NOMO-1 (cell line): ENCODE data around the gene SLC25A13.
"Not testable (repeated sequence)": the region's sequence is repeated elsewhere in the genome, so short reads cannot be mapped to it uniquely, and the experiment has no call there.

ENCODE experiments used
- DNase-seq, 2 experiments: peaks; one replicate each; lab custom pipeline; 2025; ENCODE audit not compliant: unreplicated experiment in 2 of 2; lab: John Stamatoyannopoulos, UW

Gene SLC25A13, protein sequence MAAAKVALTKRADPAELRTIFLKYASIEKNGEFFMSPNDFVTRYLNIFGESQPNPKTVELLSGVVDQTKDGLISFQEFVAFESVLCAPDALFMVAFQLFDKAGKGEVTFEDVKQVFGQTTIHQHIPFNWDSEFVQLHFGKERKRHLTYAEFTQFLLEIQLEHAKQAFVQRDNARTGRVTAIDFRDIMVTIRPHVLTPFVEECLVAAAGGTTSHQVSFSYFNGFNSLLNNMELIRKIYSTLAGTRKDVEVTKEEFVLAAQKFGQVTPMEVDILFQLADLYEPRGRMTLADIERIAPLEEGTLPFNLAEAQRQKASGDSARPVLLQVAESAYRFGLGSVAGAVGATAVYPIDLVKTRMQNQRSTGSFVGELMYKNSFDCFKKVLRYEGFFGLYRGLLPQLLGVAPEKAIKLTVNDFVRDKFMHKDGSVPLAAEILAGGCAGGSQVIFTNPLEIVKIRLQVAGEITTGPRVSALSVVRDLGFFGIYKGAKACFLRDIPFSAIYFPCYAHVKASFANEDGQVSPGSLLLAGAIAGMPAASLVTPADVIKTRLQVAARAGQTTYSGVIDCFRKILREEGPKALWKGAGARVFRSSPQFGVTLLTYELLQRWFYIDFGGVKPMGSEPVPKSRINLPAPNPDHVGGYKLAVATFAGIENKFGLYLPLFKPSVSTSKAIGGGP

DNA sequence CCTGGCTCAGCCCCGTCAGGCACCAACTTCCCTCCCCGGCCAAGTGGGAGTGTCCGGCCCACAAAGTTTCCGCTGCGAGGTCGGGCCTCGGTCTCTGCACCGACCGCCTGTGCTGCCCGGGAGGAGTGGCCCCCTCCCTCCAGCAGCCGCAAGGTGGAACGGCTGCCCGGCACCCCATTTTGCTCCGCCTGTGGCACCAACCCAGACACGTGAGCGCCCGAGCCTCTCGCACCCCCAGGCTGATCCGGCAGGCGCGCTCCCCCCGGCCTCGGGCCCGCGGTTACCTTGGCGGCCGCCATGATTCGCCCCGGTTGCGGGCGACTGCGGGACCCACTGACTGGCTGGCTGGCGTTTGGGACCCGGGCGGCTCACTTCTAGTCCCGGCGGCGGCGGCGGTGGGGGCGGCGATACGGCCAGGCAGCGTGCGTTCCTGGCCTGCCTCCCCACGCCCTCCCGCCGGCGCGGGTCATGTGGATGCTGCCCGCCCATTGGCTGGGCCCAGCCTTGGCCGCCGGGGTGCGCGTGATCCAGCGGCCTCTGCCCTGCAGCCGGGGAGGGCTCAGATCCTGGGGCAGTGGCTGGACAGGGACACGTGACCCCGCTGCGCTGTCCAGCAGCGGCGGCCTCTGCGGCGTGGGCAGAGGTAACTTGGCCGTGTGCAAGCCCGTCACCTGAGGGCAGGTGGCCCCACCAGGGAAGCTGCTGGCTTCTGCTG lies at the start of gene SLC25A13:
TSS of gene SLC25A13 (minus strand) at position 441 of the 715 bp plus-strand sequence. CDS start at position 299, 142 bp downstream.
- DNase-seq, result peak; percentile 98 to 99

GRCh38 chr7:96365916-96366315 lies 44.0 kb upstream of the SLC25A13 start:
- DNase-seq, result not testable (repeated sequence)

DNA sequence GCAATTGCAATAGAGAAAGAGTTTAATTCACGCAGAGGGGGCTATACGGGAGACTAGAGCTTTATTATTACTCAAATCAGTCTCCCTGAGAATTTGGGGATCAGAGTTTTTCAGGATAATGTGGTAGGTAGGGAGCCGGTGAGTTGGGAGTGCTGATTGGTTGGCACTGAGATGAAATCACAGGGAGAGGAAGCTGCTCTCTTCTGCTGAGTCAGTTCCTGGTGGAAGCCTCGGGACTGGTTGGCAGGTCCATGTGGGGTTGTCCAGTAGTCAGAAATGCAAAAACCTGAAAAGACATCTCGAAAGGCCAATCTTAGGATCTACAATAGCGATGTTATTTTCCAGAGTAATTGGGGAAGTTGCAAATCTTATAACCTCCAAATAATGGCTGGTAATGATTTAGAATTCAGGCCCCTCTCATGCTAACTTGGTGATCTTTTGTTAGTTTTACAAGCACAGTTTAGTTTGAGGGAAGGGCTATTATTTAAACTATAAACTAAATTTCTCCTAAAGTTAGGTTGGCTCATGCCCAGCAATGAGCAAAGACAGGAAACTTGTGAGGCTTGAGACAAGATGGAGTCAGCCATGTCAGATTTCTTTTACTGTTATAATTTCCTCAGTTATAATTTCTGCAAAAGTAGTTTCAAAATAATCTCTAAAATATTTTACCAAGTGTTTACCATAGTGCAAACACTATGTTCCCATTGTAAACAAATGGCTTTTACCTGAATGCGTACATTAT lies 39.4 kb upstream of the SLC25A13 start:
- DNase-seq, result no peak

DNA sequence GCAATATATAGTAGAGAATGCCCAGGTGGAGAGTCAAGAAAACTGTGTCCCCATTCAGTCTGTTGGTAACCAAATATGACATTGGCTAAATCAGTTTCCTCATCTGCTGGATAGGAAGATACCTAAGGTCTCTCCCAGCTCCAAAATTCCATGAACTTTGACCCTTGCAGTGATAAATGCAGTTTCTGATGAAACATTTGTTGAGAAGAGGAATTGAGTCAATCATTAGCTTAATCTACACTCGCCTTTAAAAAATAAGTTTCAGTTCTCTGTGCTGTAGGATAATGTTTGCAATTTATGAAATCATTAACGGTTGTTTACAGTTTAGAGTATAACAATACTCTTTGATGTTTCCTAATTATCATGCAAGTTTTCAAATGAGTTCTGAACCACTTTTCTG lies 38.0 kb upstream of the SLC25A13 start:
- DNase-seq, result peak; percentile 11 to 83

DNA sequence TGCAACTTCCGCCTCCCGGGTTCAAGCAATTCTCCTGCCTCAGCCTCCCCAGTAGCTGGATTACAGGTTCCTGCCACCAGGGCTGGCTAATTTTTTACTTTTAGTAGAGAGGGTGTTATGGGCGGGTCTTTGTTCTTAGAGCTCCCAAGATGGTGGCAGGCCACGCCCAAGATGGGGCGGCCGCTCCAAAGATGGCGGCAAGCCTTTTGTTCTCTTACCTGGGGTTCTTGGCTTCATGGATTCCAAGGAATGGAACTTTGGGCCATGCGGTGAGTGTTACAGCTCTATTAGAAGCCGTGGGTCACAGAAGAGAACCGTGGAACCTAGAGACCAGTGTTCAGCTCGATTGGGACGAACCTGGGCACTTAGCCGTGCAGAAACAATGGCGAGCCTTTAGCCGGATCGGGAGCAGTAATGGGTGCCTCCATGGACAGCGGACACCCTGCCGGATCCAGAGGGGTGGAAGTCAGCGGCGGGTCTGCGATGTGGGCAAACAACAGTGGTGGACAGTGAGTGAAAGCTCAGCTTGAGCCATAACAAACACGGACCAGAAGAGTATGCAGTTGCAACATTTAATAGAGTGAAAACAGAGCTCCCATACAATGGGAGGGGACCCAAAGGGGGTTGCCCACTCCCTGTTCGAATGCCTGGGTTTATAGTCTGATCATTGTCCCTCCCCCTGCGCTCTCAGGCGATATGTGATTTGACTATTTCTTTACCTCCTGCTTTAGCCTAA lies 36.5 kb upstream of the SLC25A13 start:
- not testable (repeated sequence) for DNase-seq

DNA sequence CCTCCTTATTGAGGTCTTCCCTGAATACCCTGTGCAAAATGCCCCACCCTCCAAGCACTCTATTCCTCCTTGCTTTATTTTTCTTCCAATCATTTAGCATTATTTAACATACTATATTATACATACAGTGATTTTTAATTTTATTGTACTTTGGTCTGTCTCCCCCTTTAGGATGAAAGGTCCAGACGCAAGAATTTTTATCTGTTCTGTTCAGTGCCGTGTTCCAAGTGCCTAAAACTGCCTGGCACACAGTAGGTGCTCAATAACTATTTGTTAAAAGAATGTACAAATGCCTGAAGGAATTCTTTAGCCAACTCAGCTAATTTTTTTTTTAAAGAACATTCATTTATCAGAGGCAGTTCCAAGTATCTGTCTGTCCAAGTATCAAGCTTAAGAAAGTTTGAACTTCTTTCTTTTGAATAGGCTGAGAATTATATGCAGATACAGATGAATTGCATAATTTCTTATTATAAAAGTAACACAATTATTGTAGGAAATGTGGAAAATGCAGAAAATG lies 34.1 kb upstream of the SLC25A13 start:
- DNase-seq, result no peak

DNA sequence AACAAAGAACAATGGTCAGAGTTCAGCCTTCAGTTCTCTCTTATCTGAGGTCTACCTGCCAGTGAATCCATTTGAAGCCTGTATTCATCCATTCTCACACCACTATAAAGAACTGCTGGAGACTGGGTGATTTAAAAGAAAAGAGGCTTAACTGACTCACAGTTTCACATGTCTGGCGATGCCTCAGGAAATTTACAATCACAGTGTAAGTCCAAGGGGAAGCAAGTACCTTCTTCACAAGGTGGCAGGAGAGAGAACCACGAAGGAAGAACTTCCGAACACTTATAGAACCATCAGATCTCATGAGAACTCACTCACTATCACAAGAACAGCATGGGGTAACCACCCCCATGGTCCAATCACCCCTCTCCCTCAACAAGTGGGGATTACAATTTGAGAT lies 33.0 kb upstream of the SLC25A13 start:
- no peak for DNase-seq

DNA sequence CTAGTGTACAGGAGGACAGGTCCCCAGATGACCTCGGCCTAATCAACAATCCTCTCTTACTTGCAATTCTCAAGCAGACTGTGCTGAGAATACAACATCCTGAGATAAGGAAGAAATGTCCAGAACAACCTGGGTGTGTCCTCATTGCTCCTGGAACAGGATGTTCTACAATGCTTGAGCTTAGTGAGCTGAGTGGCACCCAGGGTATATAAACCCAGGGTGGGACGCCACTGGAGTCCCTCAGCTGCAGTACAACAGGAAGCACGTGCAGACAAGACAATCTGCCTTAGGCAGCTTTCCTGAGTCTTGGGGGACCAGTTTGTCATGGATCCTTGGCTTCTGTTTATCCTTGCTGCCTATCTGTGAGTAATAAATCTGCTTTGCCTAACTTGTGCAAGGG lies 27.7 kb upstream of the SLC25A13 start:
- no peak for DNase-seq

DNA sequence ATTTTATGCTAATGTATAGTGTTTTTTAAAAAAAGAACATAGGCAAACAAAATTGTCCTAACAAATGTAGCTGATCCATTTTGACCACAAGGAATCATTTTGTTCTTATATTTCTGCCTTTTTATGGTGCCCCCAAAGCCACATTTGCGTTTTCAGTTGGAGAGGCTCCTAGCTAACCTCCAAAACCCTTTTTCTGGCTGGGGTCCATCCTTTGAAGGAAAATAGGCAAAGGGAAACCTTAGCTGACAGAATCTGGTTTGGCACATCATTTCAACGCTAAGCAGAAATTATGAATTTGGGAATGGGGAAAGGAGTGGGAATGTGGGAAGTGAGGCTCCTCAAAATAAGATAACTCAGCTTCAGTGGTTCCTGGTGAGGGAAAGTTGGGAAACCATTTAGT lies 25.6 kb upstream of the SLC25A13 start:
- DNase-seq, result no peak

GRCh38 chr7:96346293-96346953 lies 24.5 kb upstream of the SLC25A13 start:
- no peak for DNase-seq

DNA sequence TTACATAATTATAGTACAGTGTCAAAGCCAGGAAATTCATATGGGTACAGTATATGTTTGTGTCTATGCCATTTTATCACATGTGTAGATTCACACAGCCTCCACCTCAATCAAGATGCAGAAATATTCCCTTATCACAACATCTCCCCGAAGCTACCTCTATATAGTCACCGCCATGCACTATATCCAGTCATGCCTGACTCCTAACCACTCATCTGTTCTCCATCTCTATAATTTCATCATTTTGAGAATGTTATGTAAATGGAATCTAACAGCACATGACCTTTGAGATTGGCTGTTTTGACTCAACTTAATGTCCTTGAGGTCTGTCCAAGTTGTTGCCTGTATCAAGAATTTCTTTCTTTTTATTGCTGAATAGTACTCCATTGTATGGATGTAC lies 22.3 kb upstream of the SLC25A13 start:
- DNase-seq, result no peak

- no peak for DNase-seq
Measured at GRCh38 chr7:96342049-96342448, 20.2 kb upstream of the SLC25A13 start.

DNA sequence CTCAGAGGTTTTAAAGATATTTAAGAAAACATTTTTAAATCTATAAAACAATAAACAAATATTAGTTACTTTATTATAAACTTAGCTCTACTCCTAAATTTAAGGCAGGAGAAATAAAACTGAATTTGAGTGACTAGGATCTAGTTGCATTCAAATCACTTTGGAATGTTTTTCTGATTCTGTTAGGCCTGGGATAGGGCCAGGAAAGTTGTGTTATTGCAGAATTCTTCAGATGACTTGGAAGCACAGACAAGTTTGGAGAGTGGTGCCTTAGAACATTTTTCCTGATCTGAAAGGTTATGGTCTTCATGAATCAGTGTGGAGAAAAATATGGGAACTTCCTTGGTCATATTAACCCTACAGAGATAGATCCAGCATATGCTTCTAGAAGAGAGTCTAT lies 15.6 kb upstream of the SLC25A13 start:
- DNase-seq, result no peak

GRCh38 chr7:96332325-96332724 lies 10.4 kb upstream of the SLC25A13 start:
- no peak for DNase-seq

- no peak for DNase-seq
Measured at GRCh38 chr7:96331775-96332174, 9.9 kb upstream of the SLC25A13 start.

DNA sequence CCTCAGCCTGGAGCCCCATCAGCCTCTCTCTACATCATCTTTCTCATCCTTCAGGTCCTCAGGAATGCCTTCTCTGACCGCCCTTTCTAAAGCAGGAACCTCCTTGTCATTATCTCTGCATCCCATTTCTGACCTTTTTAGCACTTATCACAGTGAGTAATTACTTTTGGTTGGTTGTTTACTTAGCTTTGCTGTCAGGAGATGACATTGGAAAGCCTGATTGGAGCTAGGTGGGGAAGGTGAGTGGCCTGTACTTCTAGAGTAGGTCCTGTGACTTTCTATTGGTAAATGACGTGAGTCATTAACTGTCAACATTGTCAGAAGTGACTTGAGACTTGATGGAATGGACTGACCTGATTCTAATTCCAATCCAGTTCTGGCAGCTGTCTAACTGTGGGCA lies 9.3 kb upstream of the SLC25A13 start:
- DNase-seq, result no peak

- no peak for DNase-seq
Measured at GRCh38 chr7:96330193-96330592, 8.3 kb upstream of the SLC25A13 start.

- no peak for DNase-seq
Measured at GRCh38 chr7:96329241-96329640, 7.3 kb upstream of the SLC25A13 start.

- DNase-seq, result no peak
Measured at GRCh38 chr7:96328016-96328415, 6.1 kb upstream of the SLC25A13 start.
